ENCODE measurements around the gene EIPR1. TPM values are rescaled to one million over a fixed set of nuclear protein-coding genes. Genes with fewer than 3 reads are reported as not detected.

Gene EIPR1
- total and polyA plus RNA-seq, 2 donors (not counting 3 experiments of a cell fraction or from before 2014, with no cell fraction given) = 30.8 to 57.3 TPM

- Histone ChIP-seq H3K4me2 (ENCODE audit: insufficient read depth, low read length) (no peak overlapping the region), H4K20me1 (replicated peaks; ENCODE audit: control insufficient read depth, extremely low read depth, insufficient read depth, low read length) (no peaks in the 10 kb centered on the region), H3K27ac (ENCODE audit: insufficient read depth, low read depth, low read length) (no peak overlapping the region), H3K9ac (replicated peaks; ENCODE audit: extremely low read depth, insufficient read depth, low read length) (no peak overlapping the region), H3K9me1 (replicated peaks; ENCODE audit: control insufficient read depth, extremely low read depth, insufficient read depth, low read length) (no peaks in the 10 kb centered on the region), H3K36me3 (ENCODE audit: control insufficient read depth in 2 of 2, extremely low read depth in 1 of 2, insufficient read depth in 2 of 2, low read length in 2 of 2) (peaks cover 0 to 7% of the 10 kb centered on the region in 2 experiments), H3K4me1 (ENCODE audit: control insufficient read depth, extremely low read depth, insufficient read depth, low read length) (no peaks in the 10 kb centered on the region), H3K27me3 (ENCODE audit: control insufficient read depth in 2 of 2, insufficient read depth in 2 of 2, low read length in 2 of 2) (no peaks in the 10 kb centered on the region), H3K9me3 (replicated peaks; ENCODE audit: control insufficient read depth, insufficient read depth, low read length) (no peaks in the 10 kb centered on the region), H3K4me3 (replicated peaks in 1 of 3; ENCODE audit: insufficient read depth in 1 of 3, low read depth in 1 of 3, low read length in 3 of 3) (no peak overlapping the region), H2AFZ (ENCODE audit: low read depth, low read length) (no peak overlapping the region), H3K79me2 (ENCODE audit: control insufficient read depth, insufficient read depth, low read length) (no peaks in the 10 kb centered on the region)
- POLR2A ChIA-PET = no interaction called here
- intact Hi-C loops (cut with micrococcal nuclease) (no loop called here), dilution Hi-C loops (cut with MboI; ENCODE audit: extremely low pct_ligation_motif_present, low sequenced_read_pairs) (no loop called here)
- FAIRE-seq (no peak), DNase-seq (ENCODE audit: low read depth, low spot score) (no peak)
- CTCF ChIA-PET = no interaction called here
- no TSS peak for BruUV-seq (replicated peaks)
- TF ChIP-seq JUN (IDR thresholded peaks at IDR 0.05; ENCODE audit: borderline replicate concordance, insufficient read depth, insufficient read length, low read depth) (no peak), FOS (IDR thresholded peaks at IDR 0.05; ENCODE audit: borderline replicate concordance, insufficient read depth, low read length) (no peak), POLR2AphosphoS5 (IDR thresholded peaks at IDR 0.05; ENCODE audit: insufficient read depth, low read depth, low read length) (no peak), GATA2 (IDR thresholded peaks at IDR 0.05; ENCODE audit: insufficient read depth, insufficient read length, low read depth, low read length) (no peak), MYC (IDR thresholded peaks at IDR 0.05; ENCODE audit: low read depth, low read length) (no peak), MAX (IDR thresholded peaks at IDR 0.05; ENCODE audit: insufficient read depth, insufficient read length) (no peak), EZH2 (IDR thresholded peaks at IDR 0.05; ENCODE audit: borderline replicate concordance, low read depth, low read length, severe bottlenecking) (no peak), CTCF (IDR thresholded peaks at IDR 0.05; ENCODE audit: extremely low read depth in 1 of 2, insufficient read depth in 1 of 2, low read depth in 1 of 2, low read length in 2 of 2) (no peak), POLR2A (IDR thresholded peaks at IDR 0.05; ENCODE audit: low read depth, low read length) (no peak)
Observed at GRCh38 chr2:3314626-3315025, 63.0 kb downstream of the EIPR1 start.
